Hepatic stellate cell (primary cell): ENCODE measurements around the gene SFXN5.
A peak's percentile ranks its signal among the peaks of the same experiment; 100 is the strongest.

Experiments used
- DNase-seq: peaks from one replicate; pipeline ENCODE4 v3.0.0; 2011; ENCODE audit warnings: low spot score

Gene SFXN5

GRCh38 chr2:72994282-72994990, 77.1 kb downstream of the SFXN5 start:
- no peak for DNase-seq

- no peak for DNase-seq
These were observed 77.6 kb downstream of the SFXN5 start for GRCh38 chr2:72993933-72994280.

- DNase-seq: peak; percentile 66
These were observed 78.2 kb downstream of the SFXN5 start for GRCh38 chr2:72993147-72993932.

GRCh38 chr2:72992734-72993102, 78.8 kb downstream of the SFXN5 start:
- no peak for DNase-seq

GRCh38 chr2:72991980-72992733, 79.4 kb downstream of the SFXN5 start:
- DNase-seq: no peak

GRCh38 chr2:72991439-72991725, 80.1 kb downstream of the SFXN5 start:
- no peak for DNase-seq

GRCh38 chr2:72990695-72991438, 80.6 kb downstream of the SFXN5 start:
- no peak for DNase-seq

- DNase-seq: no peak
These were observed 81.5 kb downstream of the SFXN5 start for GRCh38 chr2:72989770-72990556.

GRCh38 chr2:72988726-72989273, 82.7 kb downstream of the SFXN5 start:
- DNase-seq: no peak

GRCh38 chr2:72988041-72988440, 83.5 kb downstream of the SFXN5 start:
- DNase-seq: no peak

GRCh38 chr2:72985891-72986683, 85.4 kb downstream of the SFXN5 start:
- no peak for DNase-seq

GRCh38 chr2:72985136-72985535, 86.4 kb downstream of the SFXN5 start:
- no peak for DNase-seq

- DNase-seq: no peak
These were observed 87.3 kb downstream of the SFXN5 start for GRCh38 chr2:72984172-72984671.

- DNase-seq: no peak
These were observed 87.9 kb downstream of the SFXN5 start for GRCh38 chr2:72983500-72984161.

GRCh38 chr2:72982781-72983499, 88.6 kb downstream of the SFXN5 start:
- DNase-seq: no peak

GRCh38 chr2:72982219-72982618, 89.3 kb downstream of the SFXN5 start:
- DNase-seq: no peak

GRCh38 chr2:72981536-72981935, 90.0 kb downstream of the SFXN5 start:
- DNase-seq: no peak

GRCh38 chr2:72980535-72981217, 90.8 kb downstream of the SFXN5 start:
- no peak for DNase-seq

GRCh38 chr2:72979896-72980295, 91.6 kb downstream of the SFXN5 start:
- DNase-seq: no peak
